Measurements from ENCODE around the gene HOXA10. TPM values are rescaled to one million over a fixed set of nuclear protein-coding genes. Genes with fewer than 3 reads are reported as not detected.

The HOXA10 gene
- total RNA-seq, 3 donors from 2014 or later, result 25.0 to 56.9 (median 25.8) TPM

- intact Hi-C loops (cut with DNase I, micrococcal nuclease), result no loop called here
- Histone ChIP-seq H3K9me3 (no peaks in the 10 kb centered on the region), H3K4me1 (ENCODE audit: low read depth) (peaks cover 20% of the 10 kb centered on the region), H3K36me3 (ENCODE audit: low read depth) (no peaks in the 10 kb centered on the region), H3K4me3 (no peak overlapping the region)
- TF ChIP-seq CTCF (IDR thresholded peaks at IDR 0.05), result no peak
- ATAC-seq (no peak), DNase-seq (no peak)
These were observed 36.9 kb upstream of the HOXA10 start for GRCh38 chr7:27211084-27211446.

DNA sequence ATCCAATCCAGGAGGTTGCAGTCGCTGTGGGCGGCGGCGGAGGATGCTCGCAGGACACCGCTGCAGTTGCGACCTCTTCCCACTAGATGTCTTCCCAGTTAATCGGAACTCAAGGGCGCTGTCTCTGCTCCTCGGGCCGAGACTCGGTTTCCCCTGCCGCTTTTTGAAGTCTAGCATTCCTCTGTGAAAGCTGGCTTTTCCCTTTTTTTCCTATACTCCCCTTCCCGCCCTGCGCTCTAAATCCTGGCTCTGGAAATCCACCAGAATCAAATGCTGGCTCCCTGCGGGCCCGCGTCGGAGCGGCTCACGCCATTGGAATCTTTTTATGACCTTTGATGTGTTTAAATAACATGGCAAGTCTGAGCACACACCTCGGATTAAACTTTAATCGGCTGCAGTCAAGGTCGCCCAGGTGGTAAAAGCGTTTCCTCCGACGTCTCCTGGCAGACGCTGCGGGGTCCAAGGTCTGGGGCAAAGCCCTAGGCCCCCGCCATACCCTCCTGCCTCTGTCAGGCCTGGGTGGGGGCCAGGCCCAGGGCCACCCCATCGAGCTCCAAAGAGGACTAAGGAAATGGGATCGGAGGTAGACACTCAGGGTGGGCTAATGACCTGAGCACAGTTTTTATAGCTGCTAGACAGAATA lies 36.4 kb upstream of the HOXA10 start:
- no peak overlapping the region for H3K4me3 ChIP-seq
- H3K9me3 ChIP-seq, result no peaks in the 10 kb centered on the region
- peak; percentile 58 for TF ChIP-seq CTCF (IDR thresholded peaks at IDR 0.05)
- ATAC-seq, result peak; percentile 82
- peaks cover 20% of the 10 kb centered on the region for H3K4me1 ChIP-seq (ENCODE audit: low read depth)
- peak; percentile 80 to 91 (median 88) for DNase-seq
- H3K36me3 ChIP-seq (ENCODE audit: low read depth), result no peaks in the 10 kb centered on the region
- intact Hi-C loops (cut with DNase I, micrococcal nuclease), result no loop called here

DNA sequence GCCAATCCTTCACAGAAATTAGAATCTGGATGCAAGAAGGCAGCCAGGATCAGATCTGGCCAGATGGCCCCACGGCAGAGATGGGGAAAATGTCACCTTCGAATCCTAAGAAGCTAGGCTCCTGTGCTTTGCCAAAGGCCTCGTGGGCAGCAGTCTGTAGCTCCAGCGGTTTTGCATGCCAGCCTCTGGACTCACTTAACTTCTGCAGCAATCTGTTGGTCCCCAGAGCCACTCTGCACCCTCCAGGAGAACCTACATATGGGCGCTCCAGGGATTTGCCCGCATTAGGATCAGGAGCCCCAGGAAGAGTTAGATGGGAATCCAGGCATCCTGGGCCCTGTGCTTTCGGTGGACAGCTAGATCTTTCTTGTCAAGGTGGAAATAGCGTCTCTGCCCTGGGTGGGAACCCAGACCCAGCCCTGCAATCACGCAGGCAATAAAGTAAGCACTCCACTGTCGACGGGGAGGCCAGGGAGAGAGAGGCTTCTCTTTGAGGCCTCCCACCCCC lies 35.9 kb upstream of the HOXA10 start:
- ATAC-seq (no peak), DNase-seq (peak in 1 of 3 donors; percentile 51)
- intact Hi-C loops (cut with DNase I, micrococcal nuclease), result loop anchor here in 1 of 2 donors (5.0 kb wide), 1 partner anchor 367 kb away; no protein-coding TSS in a partner anchor
- H3K4me3 ChIP-seq, result no peak overlapping the region
- H3K4me1 ChIP-seq (ENCODE audit: low read depth), result peaks cover 25% of the 10 kb centered on the region
- TF ChIP-seq CTCF (IDR thresholded peaks at IDR 0.05), result no peak
- H3K9me3 ChIP-seq, result no peaks in the 10 kb centered on the region
- no peaks in the 10 kb centered on the region for H3K36me3 ChIP-seq (ENCODE audit: low read depth)

DNA sequence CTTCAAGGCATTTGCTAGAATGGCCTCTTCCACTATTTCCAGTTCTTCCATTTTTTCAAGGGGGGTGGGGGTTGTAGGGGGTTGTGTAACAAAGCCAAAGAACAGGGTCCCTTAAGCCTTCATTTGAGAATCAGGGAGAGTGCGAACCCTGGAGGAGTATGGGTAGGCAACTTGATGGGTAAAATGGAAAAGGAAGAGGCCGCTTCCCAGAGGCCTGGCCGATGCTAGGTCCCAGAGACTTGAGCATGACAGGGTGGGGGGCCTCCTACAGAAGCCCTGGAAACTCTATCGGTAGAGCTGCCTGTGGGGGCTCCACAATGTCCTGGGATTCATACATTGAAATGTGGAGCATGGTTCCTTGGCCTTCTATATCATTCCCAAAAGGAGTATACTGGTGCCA lies 34.9 kb upstream of the HOXA10 start:
- intact Hi-C loops (cut with DNase I, micrococcal nuclease), result loop anchor here in 1 of 2 donors (5.0 kb wide), 1 partner anchor 368 kb away; no protein-coding TSS in a partner anchor
- ATAC-seq (no peak), DNase-seq (no peak)
- no peaks in the 10 kb centered on the region for H3K9me3 ChIP-seq
- TF ChIP-seq CTCF (IDR thresholded peaks at IDR 0.05), result no peak
- H3K36me3 ChIP-seq (ENCODE audit: low read depth), result no peaks in the 10 kb centered on the region
- H3K4me3 ChIP-seq, result no peak overlapping the region
- H3K4me1 ChIP-seq (ENCODE audit: low read depth), result peaks cover 25% of the 10 kb centered on the region

- no peaks in the 10 kb centered on the region for H3K36me3 ChIP-seq (ENCODE audit: low read depth)
- H3K4me1 ChIP-seq (ENCODE audit: low read depth), result peaks cover 21% of the 10 kb centered on the region
- DNase-seq (peak in 2 of 3 donors; percentile 26 to 43), ATAC-seq (no peak)
- TF ChIP-seq CTCF (IDR thresholded peaks at IDR 0.05), result no peak
- H3K9me3 ChIP-seq, result no peaks in the 10 kb centered on the region
- no peak overlapping the region for H3K4me3 ChIP-seq
- intact Hi-C loops (cut with DNase I, micrococcal nuclease), result loop anchor here in 1 of 2 donors (5.0 kb wide), 1 partner anchor 370 kb away; no protein-coding TSS in a partner anchor
These were observed 33.3 kb upstream of the HOXA10 start for GRCh38 chr7:27207348-27207985.

Measured in mucosa of descending colon (tissue), 3 donors.